Activated CD4-positive, alpha-beta T cell treated with anti-CD3 and anti-CD28 coated beads, Interleukin-2, amount 50 U/mL, for 16 hours (primary cell): Measurements from ENCODE around the gene PPP1R1C.

ENCODE experiments used
- DNase-seq: peaks from one replicate; pipeline ENCODE4 v3.0.0-alpha.2; 2020

Gene PPP1R1C

DNA sequence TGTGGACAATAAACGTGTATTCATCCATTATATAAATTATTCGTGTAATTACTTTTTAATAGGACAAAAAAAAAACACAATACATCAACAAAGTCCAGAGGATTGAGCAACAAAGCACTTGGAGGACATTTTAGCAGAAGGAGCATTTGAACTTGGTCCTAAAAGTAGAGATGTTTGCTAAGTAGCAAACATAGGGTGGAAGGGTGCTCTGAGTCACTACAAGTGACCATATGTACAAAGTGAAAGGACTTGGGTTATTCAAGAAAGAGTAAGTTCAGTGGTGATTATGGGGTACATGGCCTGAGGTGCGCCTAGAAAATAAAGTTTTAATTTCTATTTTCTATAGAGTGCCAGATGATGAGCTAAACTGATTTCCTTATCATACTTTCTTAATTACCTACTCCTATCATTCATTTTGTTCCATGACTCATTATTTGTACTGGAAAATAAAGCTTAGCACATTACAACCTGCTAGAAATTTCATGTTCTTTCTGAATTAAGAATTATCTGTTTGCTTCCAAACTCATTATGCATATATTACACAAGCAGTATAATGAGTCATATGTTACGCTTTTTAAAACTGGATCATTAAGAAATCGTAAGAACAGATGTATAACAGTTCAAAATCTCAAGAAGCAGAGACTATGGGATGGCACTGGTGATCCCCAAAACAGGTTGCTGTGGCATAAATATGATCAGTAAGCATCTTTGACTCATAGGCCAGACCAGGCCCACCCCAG is 13.1 kb upstream of the PPP1R1C start:
- DNase-seq, result no peak

DNA sequence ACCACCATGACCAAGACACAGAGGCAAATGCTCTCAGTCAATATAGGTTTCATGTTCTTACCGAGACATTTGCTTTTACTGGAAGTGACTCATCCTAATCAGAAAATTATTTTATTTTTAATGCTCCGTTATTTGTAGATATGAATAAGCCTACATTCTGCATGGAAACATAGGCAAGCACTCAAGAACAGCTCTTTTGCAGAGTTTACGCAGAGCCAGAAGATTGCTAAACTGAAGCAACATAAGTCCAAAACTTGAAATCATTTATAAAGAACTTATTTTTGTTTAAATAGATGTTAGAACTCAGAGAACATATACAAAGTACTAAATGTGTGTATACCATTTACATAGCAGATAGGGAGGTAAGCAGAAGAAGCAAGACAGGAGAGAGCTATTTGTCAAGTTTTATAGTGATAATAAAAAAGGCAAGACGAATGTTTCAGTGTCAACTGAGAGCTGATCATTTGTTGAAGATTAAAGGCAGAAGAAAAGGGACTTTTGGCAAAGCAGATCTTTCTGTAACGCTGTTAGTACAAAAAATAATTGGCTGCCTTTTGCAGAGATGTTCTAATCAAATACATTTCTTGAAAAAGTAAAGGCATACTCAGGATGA is 12.4 kb upstream of the PPP1R1C start:
- DNase-seq, result no peak

DNA sequence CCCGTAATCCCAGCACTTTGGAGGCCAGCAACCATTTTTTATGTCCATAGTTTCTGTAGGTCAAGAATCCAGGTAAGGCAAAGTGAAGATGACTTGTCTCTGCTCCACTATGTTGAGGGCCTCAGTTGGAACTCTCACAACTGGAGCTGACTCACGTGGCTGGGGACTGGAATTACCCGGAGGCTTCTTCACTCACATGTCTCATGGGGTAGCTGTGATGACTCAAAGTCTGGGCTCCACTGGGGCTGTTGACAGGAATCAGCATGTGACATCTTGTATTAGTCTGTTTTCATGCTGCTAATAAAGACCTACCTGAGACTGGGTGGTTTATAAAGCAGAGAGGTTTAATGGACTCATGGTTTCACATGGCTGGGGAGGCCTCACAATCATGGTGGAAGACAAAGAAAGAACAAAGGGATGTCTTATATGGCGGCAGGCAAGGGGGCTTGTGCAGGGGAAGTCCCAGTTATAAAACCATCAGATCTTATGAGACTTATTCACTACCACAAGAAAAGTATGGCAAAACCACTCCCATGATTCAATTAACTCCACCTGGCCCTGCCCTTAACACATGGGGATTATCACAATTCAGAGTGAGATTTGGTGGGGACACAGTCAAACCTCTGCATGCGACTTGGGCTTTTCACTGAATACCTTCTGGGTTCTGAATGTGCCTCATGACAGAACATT is 7.8 kb upstream of the PPP1R1C start:
- DNase-seq, result no peak

DNA sequence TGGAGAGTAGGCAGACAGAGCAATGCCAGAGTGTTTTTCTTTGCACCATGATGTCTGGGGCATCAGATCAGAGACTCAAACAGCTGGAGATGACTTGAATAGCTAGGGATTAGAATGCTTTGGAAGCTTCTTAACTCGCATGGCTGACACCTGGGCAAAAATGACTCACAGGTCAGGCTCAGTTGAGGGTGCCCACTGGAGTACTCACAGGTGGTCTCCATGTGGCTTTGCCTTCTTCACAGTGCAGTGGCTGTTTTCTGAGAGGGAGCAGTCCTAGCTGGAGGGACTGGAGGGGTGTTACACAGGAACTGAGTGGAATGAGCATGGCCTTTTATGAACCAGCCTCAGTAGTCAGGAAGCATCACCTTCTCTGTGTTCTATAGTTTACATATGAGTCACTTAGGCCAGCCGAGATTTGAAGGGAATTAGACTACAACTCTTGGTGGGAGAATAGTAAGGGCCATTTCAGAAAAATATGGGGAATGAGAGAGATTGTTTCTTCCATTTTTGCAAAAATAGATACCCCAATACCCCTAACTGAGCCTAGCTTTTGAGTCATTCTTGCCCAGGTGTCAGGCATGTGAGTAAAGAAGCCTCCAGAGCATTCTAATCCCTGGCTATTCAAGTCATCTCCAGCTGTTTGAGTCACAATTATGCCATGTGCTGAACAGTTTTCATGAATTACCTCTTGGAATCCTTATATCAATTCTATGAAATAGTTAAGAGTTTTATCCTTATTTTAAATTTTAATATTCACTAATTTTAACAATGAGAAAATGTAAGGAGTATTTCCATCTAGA is 7.1 kb upstream of the PPP1R1C start:
- no peak for DNase-seq

DNA sequence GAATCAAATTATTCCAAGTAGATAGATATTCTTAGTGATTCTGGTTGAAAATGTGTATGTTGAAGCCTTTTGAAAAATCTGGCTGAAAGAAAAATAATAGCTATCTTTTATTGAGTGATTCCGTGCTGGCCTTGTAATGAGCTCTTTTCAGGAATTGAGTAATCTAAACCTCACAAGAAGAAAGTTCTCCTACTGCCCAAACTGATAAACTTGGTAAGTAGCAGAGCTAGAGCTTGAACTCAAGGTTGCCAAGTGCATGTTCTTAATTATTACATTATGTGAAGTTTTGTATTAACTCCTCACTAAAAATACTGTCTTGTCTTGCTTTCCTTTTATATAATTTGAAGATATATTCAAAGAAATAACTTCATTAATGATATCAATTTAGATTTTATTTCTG is 1.6 kb upstream of the PPP1R1C start:
- DNase-seq, result no peak

DNA sequence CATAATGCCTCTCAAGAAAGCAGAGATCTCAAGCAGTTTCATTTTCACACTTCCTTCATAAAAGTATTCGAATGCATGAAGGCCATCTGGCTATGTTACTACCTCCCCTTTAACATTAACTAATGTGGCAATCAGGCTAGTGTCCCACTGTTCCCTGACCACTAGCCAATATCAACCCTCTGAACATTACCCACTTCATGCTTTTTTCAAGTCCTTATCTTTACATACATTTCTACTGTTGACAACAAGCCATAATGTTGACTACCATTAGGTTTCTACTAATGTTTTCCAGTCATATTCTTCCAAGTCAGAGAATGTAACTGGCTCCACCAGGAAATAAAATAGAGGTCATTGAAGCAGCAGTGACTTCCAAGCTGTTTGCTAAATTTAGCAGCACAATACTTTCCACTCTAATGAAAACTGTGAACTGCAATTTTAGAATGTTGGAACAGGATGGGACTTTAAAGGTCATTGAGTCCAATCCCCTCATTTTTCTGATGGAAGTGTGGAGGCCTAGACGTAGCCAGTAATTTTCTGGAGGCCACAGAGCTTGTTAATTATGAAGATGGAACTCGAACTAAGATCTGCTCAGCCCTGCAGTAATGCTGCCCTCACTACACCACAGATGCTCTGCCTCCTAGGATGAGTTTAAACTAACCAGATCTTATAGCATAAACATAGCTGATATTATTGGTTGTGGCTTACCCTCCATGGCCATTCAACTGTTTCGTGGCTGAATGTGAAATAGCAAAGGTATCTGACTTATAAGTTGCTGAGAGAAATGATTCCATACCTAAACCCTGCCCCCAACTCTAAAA is 630 bp upstream of the PPP1R1C start:
- DNase-seq, result no peak

DNA sequence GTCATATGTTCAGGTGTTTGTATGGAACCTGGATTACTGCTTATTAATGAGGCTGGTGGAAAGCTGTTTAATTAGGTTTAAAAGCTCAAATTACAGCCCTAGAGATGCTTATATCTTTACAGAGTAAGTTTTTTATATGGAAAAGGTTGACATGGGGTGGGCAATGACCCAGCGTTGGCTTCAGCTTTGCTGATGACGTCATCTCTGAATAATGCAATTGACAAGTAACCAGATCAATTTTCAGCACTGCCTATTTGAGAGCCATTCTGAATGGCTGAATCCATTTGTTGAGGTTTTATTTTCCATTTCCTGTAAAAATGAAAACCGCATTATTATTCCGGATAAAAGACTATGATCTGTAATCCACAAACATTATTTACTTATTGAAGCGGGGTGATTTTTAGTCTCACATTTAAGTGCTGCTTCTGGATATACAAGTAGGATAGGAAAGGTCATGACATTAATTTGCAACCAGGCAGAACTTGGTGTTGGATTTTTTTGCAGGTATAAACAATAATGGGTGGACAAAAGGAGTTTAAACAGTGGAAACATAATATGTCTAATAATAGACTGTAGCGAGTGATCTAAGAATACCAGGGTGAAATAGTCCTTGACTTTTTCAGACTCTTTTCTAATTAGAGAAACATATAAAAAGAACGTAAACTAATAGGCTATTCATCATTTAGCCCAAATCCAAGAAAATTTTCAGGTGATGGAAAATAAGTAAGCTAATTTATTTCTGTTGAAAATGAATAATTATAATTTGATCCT is 2.7 kb downstream of the PPP1R1C start:
- DNase-seq, result no peak

DNA sequence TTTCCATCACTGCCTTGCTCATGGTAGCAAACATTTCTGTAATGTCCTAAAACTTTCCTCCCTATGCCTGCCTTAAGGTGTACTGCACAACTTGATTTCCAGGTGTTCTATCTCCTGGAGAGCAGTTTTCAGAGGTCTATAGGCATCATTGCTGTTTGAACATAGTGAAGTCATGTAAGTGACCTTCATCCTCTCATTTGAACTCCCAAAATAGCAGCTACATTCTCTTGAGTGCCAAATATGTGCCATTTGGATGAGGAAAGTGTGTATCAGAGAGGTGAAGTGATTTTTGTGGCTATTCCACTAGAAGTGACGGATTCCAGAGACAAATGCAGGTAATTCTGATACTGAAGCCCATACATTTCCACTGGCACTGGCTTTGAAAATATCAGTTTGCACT is 3.4 kb downstream of the PPP1R1C start:
- no peak for DNase-seq

DNA sequence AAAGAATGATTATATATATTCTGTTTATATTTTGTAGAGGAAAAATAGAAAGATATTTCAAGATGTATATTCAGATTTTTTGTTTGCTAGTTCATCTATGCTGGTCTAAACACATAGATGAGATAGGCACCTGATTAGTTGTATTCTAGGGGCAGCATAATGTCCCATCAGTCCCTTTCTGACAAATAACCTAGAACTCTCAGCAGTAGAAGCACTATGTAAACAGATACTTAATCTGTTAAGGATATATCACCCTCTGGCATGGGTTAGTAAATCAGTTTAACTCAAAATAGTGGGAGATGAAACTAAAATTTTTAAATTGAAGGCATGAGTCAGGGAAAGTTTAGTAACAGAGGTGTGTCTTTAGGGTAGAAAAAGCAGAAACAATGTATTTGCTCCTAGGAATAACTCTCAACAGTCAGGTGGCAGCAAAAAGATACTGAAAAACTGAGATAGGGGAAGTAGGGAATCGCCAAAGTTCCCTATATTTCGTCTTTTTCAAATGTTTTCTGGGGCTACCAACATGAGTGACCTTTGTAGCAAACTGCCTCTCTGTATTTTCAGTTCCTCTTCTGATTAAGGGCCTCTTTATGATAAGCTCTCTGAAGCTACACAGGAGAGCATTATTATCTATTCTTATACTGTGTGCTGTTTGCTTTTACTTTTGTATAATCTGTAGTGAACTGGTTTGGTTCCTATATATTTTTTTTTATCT is 5.7 kb downstream of the PPP1R1C start:
- no peak for DNase-seq

DNA sequence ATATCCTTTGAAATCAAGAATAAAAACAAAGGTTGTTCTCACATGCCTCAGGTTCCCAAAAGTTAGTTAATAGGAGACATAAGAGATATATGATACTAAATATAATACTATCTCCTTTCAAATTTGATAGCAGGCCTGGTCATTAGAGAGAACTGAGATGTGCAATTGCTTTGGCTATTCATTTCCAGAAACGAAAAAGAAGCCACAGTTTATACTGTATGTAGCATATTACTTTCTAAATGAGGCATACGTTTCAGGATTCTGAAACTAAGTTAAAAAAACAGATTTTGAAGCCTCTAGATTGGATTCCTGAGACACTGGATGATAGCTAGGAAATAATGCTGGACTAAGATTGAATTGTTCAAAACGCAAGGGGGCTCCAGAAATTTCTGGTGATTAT is 7.1 kb downstream of the PPP1R1C start:
- peak; percentile 22 for DNase-seq

DNA sequence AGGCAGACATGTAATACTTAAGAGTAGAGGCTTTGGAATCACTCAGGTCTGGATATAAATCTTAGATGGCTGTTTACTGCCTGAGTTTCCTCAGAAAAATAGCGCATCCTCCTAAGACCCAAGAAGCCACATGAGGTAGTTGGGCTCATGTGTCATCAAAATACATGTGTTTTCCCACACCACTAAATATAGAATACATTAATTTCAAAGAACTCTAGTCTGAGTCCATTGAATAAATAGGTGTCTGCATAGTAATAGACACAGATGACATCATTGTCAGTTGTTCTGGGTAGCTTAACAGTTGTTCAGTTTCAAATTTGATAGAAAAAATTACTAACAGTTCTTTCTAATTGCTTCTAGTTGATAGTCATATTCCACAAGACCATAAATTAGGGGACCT is 9.6 kb downstream of the PPP1R1C start:
- no peak for DNase-seq

DNA sequence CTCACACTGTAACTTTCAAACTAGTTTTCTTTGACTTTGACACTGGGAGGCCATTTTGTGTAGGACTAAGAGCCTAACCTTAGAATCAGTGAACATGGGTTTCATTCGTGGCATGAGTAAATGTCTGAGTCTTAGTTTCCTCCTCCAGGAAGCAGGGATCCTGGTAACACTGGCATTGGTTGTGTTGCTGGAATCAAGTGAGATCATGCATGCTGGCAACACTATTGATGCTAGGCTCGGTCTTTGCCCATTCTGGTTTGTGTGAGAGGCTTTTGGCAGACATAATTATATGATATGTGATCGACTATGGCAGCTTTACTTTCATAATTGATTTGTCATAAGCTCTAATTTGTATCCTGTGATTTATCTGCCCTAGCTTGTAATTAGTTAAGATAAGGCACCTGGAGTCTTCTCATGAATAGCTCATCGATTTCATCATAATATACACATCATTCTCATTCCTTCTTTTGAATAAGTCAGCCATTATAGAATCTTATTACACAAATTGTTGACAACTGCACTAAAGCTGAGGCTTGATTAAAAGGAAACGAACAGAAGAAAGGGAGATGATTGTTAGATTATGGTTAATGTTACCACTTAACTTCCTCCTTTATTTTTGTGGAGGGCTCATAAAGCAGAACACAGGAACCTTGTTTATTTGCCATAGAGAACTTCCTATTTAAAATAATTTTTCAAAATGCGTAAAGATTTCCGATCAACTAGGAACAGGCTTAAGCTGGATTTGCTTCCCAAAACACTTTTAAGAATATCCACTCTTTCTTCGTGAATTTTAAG is 12.6 kb downstream of the PPP1R1C start:
- no peak for DNase-seq

DNA sequence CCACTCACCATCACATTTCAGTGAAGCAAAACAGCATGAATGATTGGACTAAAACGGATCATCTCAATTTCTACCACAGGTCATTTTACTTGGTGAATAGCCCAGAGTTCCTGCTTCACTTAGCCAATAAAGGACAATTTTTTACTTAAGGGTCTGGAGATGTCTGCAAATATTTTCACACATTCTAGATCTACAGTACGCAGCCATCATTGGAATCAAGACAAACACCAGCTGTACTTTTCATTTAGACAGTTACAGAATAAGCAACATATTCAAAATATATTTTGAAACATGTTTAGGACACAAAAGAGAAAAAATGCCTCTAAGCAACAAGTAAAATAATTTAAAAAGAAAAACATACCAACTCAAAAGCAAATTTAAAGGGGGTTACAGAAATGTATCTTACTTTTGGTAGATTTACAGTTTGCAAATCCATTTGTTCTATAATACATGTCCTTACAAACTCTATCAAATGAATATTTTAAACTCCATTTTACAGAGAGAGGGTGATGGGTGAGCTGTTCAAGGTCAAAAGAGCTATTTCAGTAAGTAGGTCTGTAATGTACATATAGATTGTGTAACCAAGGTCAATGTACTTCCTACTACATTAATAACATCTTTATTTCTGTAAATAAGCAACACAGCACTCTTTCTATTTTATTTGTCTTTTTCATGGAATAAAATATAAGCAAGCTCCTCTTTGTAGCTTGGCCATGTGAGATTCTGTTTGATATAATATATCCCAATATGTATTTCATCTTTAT is 13.4 kb downstream of the PPP1R1C start:
- no peak for DNase-seq

DNA sequence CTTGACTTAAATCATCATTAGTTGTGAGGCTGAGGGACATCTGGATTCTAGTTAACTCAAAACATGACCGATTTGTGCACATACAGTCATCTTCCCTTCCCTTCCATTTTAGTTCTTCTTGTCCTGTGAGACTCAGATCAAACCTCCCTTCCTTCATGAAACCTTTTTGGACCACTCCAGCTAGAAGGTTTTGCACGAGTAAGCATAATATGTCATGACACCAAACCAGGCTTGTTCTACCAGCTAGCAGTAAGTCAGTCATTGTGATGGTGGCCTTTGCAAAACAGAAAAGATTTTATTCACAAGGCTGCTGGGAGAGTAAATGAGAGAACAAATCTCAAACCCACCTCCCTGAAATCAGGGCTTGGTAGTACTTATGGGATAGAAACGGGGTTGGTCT is 14.3 kb downstream of the PPP1R1C start:
- DNase-seq, result no peak

DNA sequence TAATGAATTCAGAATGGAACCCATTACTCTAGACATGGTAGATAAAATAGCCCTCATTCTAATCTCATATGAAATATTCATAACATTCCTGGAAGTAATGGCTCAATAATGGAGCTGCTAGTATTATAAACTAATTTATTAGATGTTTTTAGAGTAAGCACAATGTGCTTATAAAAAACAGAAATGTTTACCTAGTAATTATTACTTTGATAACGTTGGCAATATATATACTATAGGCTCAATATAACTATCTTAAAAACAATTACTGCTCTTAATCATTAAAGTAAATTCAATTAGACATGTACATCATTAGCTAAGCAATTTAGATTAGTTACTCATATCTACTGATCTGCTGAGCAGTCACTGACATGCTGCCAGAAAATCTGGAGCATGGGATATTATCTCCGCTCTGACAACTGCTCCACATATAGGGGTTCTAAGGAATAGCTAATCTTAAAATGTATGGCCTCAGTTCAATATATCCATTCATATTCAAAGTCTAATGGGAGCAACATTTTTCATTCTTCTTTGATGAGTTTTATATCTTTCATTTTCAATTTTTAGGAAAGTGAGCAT is 19.4 kb downstream of the PPP1R1C start:
- no peak for DNase-seq

DNA sequence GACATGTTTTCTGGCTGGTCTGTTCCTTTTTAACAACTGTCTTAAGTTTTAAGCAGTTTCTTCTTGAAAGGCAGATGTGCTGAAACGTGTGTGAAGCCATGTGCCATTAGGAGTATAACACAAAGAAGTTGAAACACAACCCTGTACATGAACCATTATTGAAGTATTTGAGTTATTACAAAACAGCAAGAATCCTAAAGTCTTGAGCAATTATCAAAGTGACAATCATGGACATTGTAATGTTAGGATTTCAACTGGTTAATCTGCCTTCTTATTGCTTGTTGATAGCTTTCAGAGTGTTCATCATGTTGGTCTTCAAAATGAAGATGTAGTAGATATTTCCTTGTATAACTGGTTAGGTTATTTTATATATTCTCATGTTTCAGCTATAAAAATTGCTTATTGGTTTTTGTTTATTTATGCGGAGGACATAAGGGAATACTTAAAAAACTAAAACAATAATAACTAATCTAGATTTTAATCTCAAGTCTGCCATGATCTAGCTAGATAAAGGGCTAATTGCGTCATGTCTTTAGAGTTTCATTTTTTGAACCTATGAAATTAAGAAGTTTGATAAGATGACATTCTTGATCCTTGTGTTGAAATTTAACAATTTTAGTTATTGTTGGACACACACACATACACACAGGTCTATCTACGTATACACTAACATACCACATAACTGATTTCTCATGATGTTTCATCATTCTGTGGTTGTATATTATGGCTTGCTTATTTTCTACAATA is 21.1 kb downstream of the PPP1R1C start:
- DNase-seq, result no peak

DNA sequence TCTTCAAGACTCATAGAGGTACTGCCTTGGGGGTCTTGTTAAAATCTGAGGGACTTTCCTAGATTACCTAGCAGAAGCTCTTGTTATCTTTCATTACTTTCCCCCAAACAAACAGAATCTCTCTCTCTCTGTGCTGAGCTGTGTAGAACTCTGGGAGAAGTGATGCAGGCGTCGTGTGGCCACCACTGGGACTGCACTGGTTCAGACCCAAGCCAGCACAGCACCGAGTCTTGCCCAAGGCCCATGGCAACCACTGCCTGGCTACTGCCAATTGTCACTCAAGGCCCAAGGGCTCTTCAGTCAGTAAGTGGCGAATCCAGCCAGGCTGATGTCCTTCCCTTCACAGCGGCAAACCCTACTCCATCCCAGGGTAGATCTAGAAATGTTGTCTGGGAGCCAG is 28.6 kb downstream of the PPP1R1C start:
- no peak for DNase-seq
